Measurements from ENCODE around the gene RPS21. TPM values are rescaled to one million over a fixed set of nuclear protein-coding genes. Genes with fewer than 3 reads are reported as not detected.
A peak's percentile ranks its signal among the peaks of the same experiment; 100 is the strongest.

The RPS21 gene
- total RNA-seq (2021; ENCODE audit: unreplicated experiment), result 1,761 TPM
- 4,052 TPM for polyA plus RNA-seq (2012; ENCODE audit: insufficient read length)
- percentile 98 among the genes with signal in this experiment for Bru-seq, nascent RNA
- BruChase-seq, experiment 1, labeled RNA remaining after a 2-hour chase, result percentile 96 among the genes with signal in this experiment
- percentile 97 among the genes with signal in this experiment for BruChase-seq, experiment 2, labeled RNA remaining after a 6-hour chase
- long read RNA-seq, transcript RPS21-201 (6 exons, 344 nt), result major isoform, 204 of 638 reads
- long read RNA-seq, transcript RPS21-204 (4 exons, 418 nt), result minor isoform, 5 of 638 reads
- long read RNA-seq, transcript RPS21-205 (5 exons, 429 nt), result minor isoform, 13 of 638 reads
- long read RNA-seq, partial matches to known transcripts, result 371 of 638 reads
- long read RNA-seq, other reads (novel, unspliced or antisense), result 45 of 638 reads

GRCh38 chr20:62386383-62387218, at the start of gene RPS21:
RPS21 (plus strand) TSS chr20:62387103; CDS start chr20:62387339, 236 bp downstream.
- TF ChIP-seq CTCF (IDR thresholded peaks at IDR 0.05) (no peak), SIN3A (IDR thresholded peaks at IDR 0.05; ENCODE audit: borderline replicate concordance, insufficient read depth, low read depth, low read length) (peak; percentile 36; the same call in 1 of the 2 replicates), TCF7L2 (IDR thresholded peaks at IDR 0.05; ENCODE audit: low read depth, low read length) (no peak), REST (IDR thresholded peaks at IDR 0.05; ENCODE audit: insufficient read depth in 1 of 2, low read depth in 2 of 2, low read length in 1 of 2) (no peak; a peak in 1 of 4 replicates), POLR2AphosphoS5 (IDR thresholded peaks at IDR 0.05; ENCODE audit: low read depth, low read length) (peak; percentile 91)
- ATAC-seq (peak; percentile 88), DNase-seq (ENCODE audit: low read depth, low spot score) (no peak)
- in situ Hi-C loops (cut with HindIII; ENCODE audit: low pct_unique_long_range_greater_than_20kb, low sequenced_read_pairs) (no loop called here), intact Hi-C loops (cut with micrococcal nuclease; ENCODE audit: unreplicated experiment) (no loop called here)
- Histone ChIP-seq H3K36me3 (ENCODE audit: control insufficient read depth, insufficient read depth, low read length) (peaks cover 14% of the 10 kb centered on the region), H3K9me3 (ENCODE audit: control insufficient read depth, insufficient read depth, low read depth, low read length) (no peaks in the 10 kb centered on the region), H3K27ac (ENCODE audit: low read length) (peak within 1 kb of the TSS; percentile 94), H3K4me1 (ENCODE audit: control insufficient read depth, insufficient read depth, low read length) (peaks cover 33% of the 10 kb centered on the region), H3K4me3 (ENCODE audit: low read depth in 2 of 2, low read length in 2 of 2) (peak within 1 kb of the TSS; percentile 90 to 97), H3K27me3 (ENCODE audit: control insufficient read depth, insufficient read depth, low read length) (no peaks in the 10 kb centered on the region)
- CTCF ChIA-PET, result interaction anchor here (1.5 kb wide), 1 partner anchor 9 kb away, joined by 5 read pairs; no protein-coding TSS in a partner anchor
- TSS peak; percentile 89 for BruUV-seq (replicated peaks)
- POLR2A ChIA-PET, result interaction anchor here (0.6 to 0.7 kb wide), 2 partner anchors 33 to 36 kb away, joined by 9 to 14 read pairs; no protein-coding TSS in a partner anchor

- Histone ChIP-seq H3K27ac (ENCODE audit: low read length) (no peak overlapping the region), H3K36me3 (ENCODE audit: control insufficient read depth, insufficient read depth, low read length) (peaks cover 22% of the 10 kb centered on the region), H3K4me3 (ENCODE audit: low read depth in 2 of 2, low read length in 2 of 2) (no peak overlapping the region), H3K9me3 (ENCODE audit: control insufficient read depth, insufficient read depth, low read depth, low read length) (no peaks in the 10 kb centered on the region), H3K4me1 (ENCODE audit: control insufficient read depth, insufficient read depth, low read length) (no peaks in the 10 kb centered on the region), H3K27me3 (ENCODE audit: control insufficient read depth, insufficient read depth, low read length) (no peaks in the 10 kb centered on the region)
- BruUV-seq (replicated peaks), result no TSS peak
- in situ Hi-C loops (cut with HindIII; ENCODE audit: low pct_unique_long_range_greater_than_20kb, low sequenced_read_pairs), result no loop called here
- DNase-seq (ENCODE audit: low read depth, low spot score) (no peak), ATAC-seq (no peak)
- ChIA-PET CTCF (no interaction called here), POLR2A (no interaction called here)
- no peak for TF ChIP-seq TCF7L2 (IDR thresholded peaks at IDR 0.05; ENCODE audit: low read depth, low read length)
- TF ChIP-seq POLR2AphosphoS5 (IDR thresholded peaks at IDR 0.05; ENCODE audit: low read depth, low read length), result no peak
- no peak for TF ChIP-seq CTCF (IDR thresholded peaks at IDR 0.05)
- TF ChIP-seq REST (IDR thresholded peaks at IDR 0.05; ENCODE audit: insufficient read depth in 1 of 2, low read depth in 2 of 2, low read length in 1 of 2), result no peak
- TF ChIP-seq SIN3A (IDR thresholded peaks at IDR 0.05; ENCODE audit: borderline replicate concordance, insufficient read depth, low read depth, low read length), result no peak
- intact Hi-C loops (cut with micrococcal nuclease; ENCODE audit: unreplicated experiment), result no loop called here
Measured at GRCh38 chr20:62337558-62338293, 49.2 kb upstream of the RPS21 start.
